T-helper 9 cell (primary cell): ENCODE measurements around the gene PIGQ.
A peak's percentile ranks its signal among the peaks of the same experiment; 100 is the strongest.
"Not testable (repeated sequence)": the region's sequence is repeated elsewhere in the genome, so short reads cannot be mapped to it uniquely, and the experiment has no call there.

ENCODE experiments used
- DNase-seq: peaks from one replicate; pipeline ENCODE4 v3.0.0-alpha.2; 2020

Gene PIGQ

GRCh38 chr16:588889-589657, 19.3 kb downstream of the PIGQ start:
- DNase-seq = peak; percentile 99

- peak; percentile 99 for DNase-seq
Measured at GRCh38 chr16:589658-590187, 20.0 kb downstream of the PIGQ start, which contains the start of gene RAB40C. Gene RAB40C, plus strand, starts transcription at chr16:590066. Its CDS starts 226 bp downstream, at chr16:590292.

GRCh38 chr16:590188-590814, 20.5 kb downstream of the PIGQ start:
- no peak for DNase-seq

- DNase-seq = no peak
Measured at GRCh38 chr16:590815-591200, 21.0 kb downstream of the PIGQ start.

GRCh38 chr16:591231-591630, 21.5 kb downstream of the PIGQ start:
- DNase-seq = no peak

GRCh38 chr16:591892-592517, 22.2 kb downstream of the PIGQ start:
- DNase-seq = no peak

GRCh38 chr16:592518-593306, 22.9 kb downstream of the PIGQ start:
- DNase-seq = no peak

GRCh38 chr16:593406-593805, 23.6 kb downstream of the PIGQ start:
- no peak for DNase-seq

- no peak for DNase-seq
Measured at GRCh38 chr16:593807-594206, 24.0 kb downstream of the PIGQ start.

- DNase-seq = no peak
Measured at GRCh38 chr16:595094-595528, 25.3 kb downstream of the PIGQ start.

- DNase-seq = no peak
Measured at GRCh38 chr16:595942-596735, 26.4 kb downstream of the PIGQ start.

GRCh38 chr16:596736-597060, 26.9 kb downstream of the PIGQ start:
- DNase-seq = no peak

- not testable (repeated sequence) for DNase-seq
Measured at GRCh38 chr16:597655-598054, 27.9 kb downstream of the PIGQ start.

- no peak for DNase-seq
Measured at GRCh38 chr16:598823-599739, 29.3 kb downstream of the PIGQ start.

- no peak for DNase-seq
Measured at GRCh38 chr16:600781-601180, 31.0 kb downstream of the PIGQ start.

GRCh38 chr16:603933-604332, 34.2 kb downstream of the PIGQ start:
- no peak for DNase-seq

- no peak for DNase-seq
Measured at GRCh38 chr16:606656-607307, 37.0 kb downstream of the PIGQ start.

GRCh38 chr16:608019-608418, 38.3 kb downstream of the PIGQ start:
- DNase-seq = no peak

- DNase-seq = no peak
Measured at GRCh38 chr16:609316-609715, 39.5 kb downstream of the PIGQ start.

GRCh38 chr16:609984-610383, 40.2 kb downstream of the PIGQ start:
- DNase-seq = no peak
